ENCODE results near the gene DNAJB12.
A peak's percentile ranks its signal among the peaks of the same experiment; 100 is the strongest.

DNAJB12 gene

DNA sequence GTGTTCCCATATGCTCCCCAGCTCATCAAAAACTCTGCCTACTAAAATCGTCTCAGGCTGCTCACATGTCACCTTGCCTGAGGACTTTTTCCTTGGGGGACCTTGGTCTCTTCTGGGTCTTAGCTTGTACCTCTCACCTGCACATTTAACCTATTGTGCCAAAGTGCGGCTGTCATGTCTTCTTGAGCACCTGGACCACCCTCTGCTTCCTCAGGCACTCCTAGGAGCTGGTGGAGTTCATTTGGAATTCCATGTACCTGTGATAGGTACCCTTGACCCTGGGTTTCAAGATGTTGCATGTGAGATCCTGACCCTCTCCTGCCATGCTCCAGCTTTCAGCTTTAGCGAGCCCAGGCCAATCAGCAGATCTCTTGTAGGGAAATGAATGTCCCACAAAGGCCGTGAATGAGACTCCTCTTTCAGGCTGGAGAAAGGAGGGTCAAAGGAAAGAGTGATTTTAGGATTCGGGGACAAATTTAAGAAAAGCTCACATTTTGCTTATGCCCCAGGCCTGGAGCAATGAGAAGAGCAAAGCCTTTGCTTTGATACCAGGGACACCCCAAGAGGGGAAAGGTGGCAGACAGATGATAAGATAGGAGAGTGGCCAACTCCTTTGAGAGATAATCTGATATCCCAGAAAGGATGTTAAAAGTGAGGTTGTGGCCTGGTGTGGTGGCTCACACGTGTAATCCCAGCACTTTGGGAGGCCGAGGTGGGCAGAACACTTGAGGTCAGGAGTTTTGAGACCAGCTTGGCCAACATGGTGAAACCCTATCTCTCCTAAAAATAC, 10.6 kb upstream of the DNAJB12 start:
- H2BK120ac ChIP-seq (ENCODE audit: insufficient read depth, low read length, poor library complexity) = no peak overlapping the region
- no CpG with 5 or more reads among the region's 7 CpGs for WGBS (ENCODE audit: extremely low coverage, insufficient coverage, insufficient read length)
- no peak overlapping the region for H3K27ac ChIP-seq (ENCODE audit: low read depth, low read length)

GRCh38 chr10:72364239-72364777, 9.6 kb upstream of the DNAJB12 start:
- Histone ChIP-seq H3K4ac (ENCODE audit: low read depth, low read length) (no peak overlapping the region), H3K4me1 (ENCODE audit: control insufficient read depth in 1 of 2, insufficient read depth in 2 of 2, low read length in 2 of 2) (peaks cover 0 to 2% of the 10 kb centered on the region in 2 experiments), H3K27me3 (ENCODE audit: insufficient read depth, low read length) (no peaks in the 10 kb centered on the region), H2BK12ac (ENCODE audit: low read length) (no peak overlapping the region), H2BK120ac (ENCODE audit: insufficient read depth, low read length, poor library complexity) (no peak overlapping the region), H3K23ac (ENCODE audit: low read length) (no peak overlapping the region), H3K9me3 (ENCODE audit: insufficient read depth, low read depth, low read length) (no peaks in the 10 kb centered on the region), H3K4me3 (ENCODE audit: low read depth, low read length) (no peak overlapping the region), H2AK5ac (ENCODE audit: low read length) (no peak overlapping the region), H4K91ac (ENCODE audit: low read depth, low read length) (no peak overlapping the region), H4K8ac (ENCODE audit: low read depth, low read length) (peak overlapping the region; percentile 20), H2AFZ (ENCODE audit: insufficient read depth, low read length, poor library complexity) (no peak overlapping the region), H3K79me1 (ENCODE audit: low read length) (no peaks in the 10 kb centered on the region), H3K27ac (ENCODE audit: low read depth, low read length) (no peak overlapping the region), H3K9ac (ENCODE audit: low read length) (no peak overlapping the region), H3K14ac (ENCODE audit: low read length) (no peak overlapping the region), H3K4me2 (ENCODE audit: low read length) (no peak overlapping the region), H2BK5ac (ENCODE audit: low read depth, low read length, poor library complexity) (no peak overlapping the region), H3K36me3 (ENCODE audit: control insufficient read depth in 1 of 2, insufficient read depth in 2 of 2, low read length in 2 of 2) (peaks cover 2 to 8% of the 10 kb centered on the region in 2 experiments), H3K18ac (ENCODE audit: low read length) (no peak overlapping the region), H4K12ac (ENCODE audit: low read depth, low read length) (peak overlapping the region; percentile 5), H3K79me2 (ENCODE audit: control insufficient read depth, insufficient read depth, low read length, poor library complexity) (no peaks in the 10 kb centered on the region)
- DNase-seq = peak; percentile 83 to 92
- WGBS (ENCODE audit: extremely low coverage, insufficient coverage, insufficient read length) = no CpG with 5 or more reads among the region's 12 CpGs

More for the DNA sequence above, 10.6 kb upstream of the DNAJB12 start:
- H3K79me1 ChIP-seq (ENCODE audit: low read length) = no peaks in the 10 kb centered on the region
- H3K23ac ChIP-seq (ENCODE audit: low read length) = no peak overlapping the region
- peaks cover 2 to 8% of the 10 kb centered on the region in 2 experiments for H3K36me3 ChIP-seq (ENCODE audit: control insufficient read depth in 1 of 2, insufficient read depth in 2 of 2, low read length in 2 of 2)
- peaks cover 0 to 2% of the 10 kb centered on the region in 2 experiments for H3K4me1 ChIP-seq (ENCODE audit: control insufficient read depth in 1 of 2, insufficient read depth in 2 of 2, low read length in 2 of 2)
- no peak overlapping the region for H3K14ac ChIP-seq (ENCODE audit: low read length)
- H3K27me3 ChIP-seq (ENCODE audit: insufficient read depth, low read length) = no peaks in the 10 kb centered on the region
- H2AK5ac ChIP-seq (ENCODE audit: low read length) = no peak overlapping the region
- no peak overlapping the region for H3K4ac ChIP-seq (ENCODE audit: low read depth, low read length)
- no peak for DNase-seq
- H2BK12ac ChIP-seq (ENCODE audit: low read length) = no peak overlapping the region
- no peak overlapping the region for H3K9ac ChIP-seq (ENCODE audit: low read length)
- H3K79me2 ChIP-seq (ENCODE audit: control insufficient read depth, insufficient read depth, low read length, poor library complexity) = no peaks in the 10 kb centered on the region
- H3K18ac ChIP-seq (ENCODE audit: low read length) = no peak overlapping the region
- no peak overlapping the region for H4K8ac ChIP-seq (ENCODE audit: low read depth, low read length)
- no peak overlapping the region for H3K4me2 ChIP-seq (ENCODE audit: low read length)
- no peak overlapping the region for H4K91ac ChIP-seq (ENCODE audit: low read depth, low read length)
- no peak overlapping the region for H2BK5ac ChIP-seq (ENCODE audit: low read depth, low read length, poor library complexity)
- no peak overlapping the region for H4K12ac ChIP-seq (ENCODE audit: low read depth, low read length)
- H2AFZ ChIP-seq (ENCODE audit: insufficient read depth, low read length, poor library complexity) = no peak overlapping the region
- no peak overlapping the region for H3K4me3 ChIP-seq (ENCODE audit: low read depth, low read length)
- no peaks in the 10 kb centered on the region for H3K9me3 ChIP-seq (ENCODE audit: insufficient read depth, low read depth, low read length)

DNA sequence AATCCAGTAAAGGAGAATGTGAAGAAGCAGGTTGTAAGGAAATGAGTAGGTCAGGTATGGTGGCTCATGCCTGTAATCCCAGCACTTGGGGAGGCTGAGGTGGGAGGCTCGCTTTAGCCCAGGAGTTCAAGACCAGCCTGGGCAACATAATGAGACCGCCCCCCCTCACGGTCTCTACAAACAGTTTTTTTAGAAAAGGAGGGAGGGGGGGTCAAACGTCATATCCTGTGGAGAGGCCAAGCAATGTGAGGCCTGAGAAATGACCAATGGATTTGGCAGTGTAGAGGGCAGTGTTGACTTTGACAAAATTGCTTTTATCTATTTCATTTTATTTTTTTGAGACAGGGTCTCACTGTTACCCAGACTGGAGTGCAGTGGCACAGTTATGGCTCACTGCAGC, 2.3 kb upstream of the DNAJB12 start:
- peaks cover 0 to 6% of the 10 kb centered on the region in 2 experiments for H3K4me1 ChIP-seq (ENCODE audit: control insufficient read depth in 1 of 2, insufficient read depth in 2 of 2, low read length in 2 of 2)
- WGBS (ENCODE audit: extremely low coverage, insufficient coverage, insufficient read length) = no CpG with 5 or more reads among the region's 4 CpGs
- H3K23ac ChIP-seq (ENCODE audit: low read length) = no peak overlapping the region
- peaks cover 7% of the 10 kb centered on the region for H3K79me1 ChIP-seq (ENCODE audit: low read length)
- no peak overlapping the region for H4K12ac ChIP-seq (ENCODE audit: low read depth, low read length)
- peaks cover 4% of the 10 kb centered on the region for H3K79me2 ChIP-seq (ENCODE audit: control insufficient read depth, insufficient read depth, low read length, poor library complexity)
- no peak overlapping the region for H3K14ac ChIP-seq (ENCODE audit: low read length)
- peaks cover 3 to 4% of the 10 kb centered on the region in 2 experiments for H3K36me3 ChIP-seq (ENCODE audit: control insufficient read depth in 1 of 2, insufficient read depth in 2 of 2, low read length in 2 of 2)
- no peak overlapping the region for H2AFZ ChIP-seq (ENCODE audit: insufficient read depth, low read length, poor library complexity)
- no peak overlapping the region for H4K8ac ChIP-seq (ENCODE audit: low read depth, low read length)
- no peak overlapping the region for H3K4me3 ChIP-seq (ENCODE audit: low read depth, low read length)
- no peak overlapping the region for H3K9ac ChIP-seq (ENCODE audit: low read length)
- no peak overlapping the region for H3K18ac ChIP-seq (ENCODE audit: low read length)
- H4K91ac ChIP-seq (ENCODE audit: low read depth, low read length) = no peak overlapping the region
- no peaks in the 10 kb centered on the region for H3K27me3 ChIP-seq (ENCODE audit: insufficient read depth, low read length)
- H3K9me3 ChIP-seq (ENCODE audit: insufficient read depth, low read depth, low read length) = no peaks in the 10 kb centered on the region
- no peak overlapping the region for H2BK120ac ChIP-seq (ENCODE audit: insufficient read depth, low read length, poor library complexity)
- no peak overlapping the region for H2BK12ac ChIP-seq (ENCODE audit: low read length)
- DNase-seq = no peak
- no peak overlapping the region for H3K27ac ChIP-seq (ENCODE audit: low read depth, low read length)
- H2BK5ac ChIP-seq (ENCODE audit: low read depth, low read length, poor library complexity) = no peak overlapping the region
- no peak overlapping the region for H3K4me2 ChIP-seq (ENCODE audit: low read length)
- no peak overlapping the region for H2AK5ac ChIP-seq (ENCODE audit: low read length)
- H3K4ac ChIP-seq (ENCODE audit: low read depth, low read length) = no peak overlapping the region

GRCh38 chr10:72356115-72356514, 1.4 kb upstream of the DNAJB12 start:
- H3K36me3 ChIP-seq (ENCODE audit: control insufficient read depth in 1 of 2, insufficient read depth in 2 of 2, low read length in 2 of 2) = peaks cover 4 to 8% of the 10 kb centered on the region in 2 experiments
- H3K4me2 ChIP-seq (ENCODE audit: low read length) = no peak overlapping the region
- no peak overlapping the region for H4K8ac ChIP-seq (ENCODE audit: low read depth, low read length)
- no peak overlapping the region for H3K14ac ChIP-seq (ENCODE audit: low read length)
- H4K91ac ChIP-seq (ENCODE audit: low read depth, low read length) = no peak overlapping the region
- no peak overlapping the region for H2AFZ ChIP-seq (ENCODE audit: insufficient read depth, low read length, poor library complexity)
- H3K4ac ChIP-seq (ENCODE audit: low read depth, low read length) = no peak overlapping the region
- H3K9me3 ChIP-seq (ENCODE audit: insufficient read depth, low read depth, low read length) = no peaks in the 10 kb centered on the region
- no peak overlapping the region for H3K23ac ChIP-seq (ENCODE audit: low read length)
- peaks cover 4% of the 10 kb centered on the region for H3K79me2 ChIP-seq (ENCODE audit: control insufficient read depth, insufficient read depth, low read length, poor library complexity)
- no peaks in the 10 kb centered on the region for H3K27me3 ChIP-seq (ENCODE audit: insufficient read depth, low read length)
- H3K4me3 ChIP-seq (ENCODE audit: low read depth, low read length) = no peak overlapping the region
- no peak overlapping the region for H3K18ac ChIP-seq (ENCODE audit: low read length)
- peaks cover 7% of the 10 kb centered on the region for H3K79me1 ChIP-seq (ENCODE audit: low read length)
- peaks cover 0 to 6% of the 10 kb centered on the region in 2 experiments for H3K4me1 ChIP-seq (ENCODE audit: control insufficient read depth in 1 of 2, insufficient read depth in 2 of 2, low read length in 2 of 2)
- no peak for DNase-seq
- no peak overlapping the region for H4K12ac ChIP-seq (ENCODE audit: low read depth, low read length)
- WGBS (ENCODE audit: extremely low coverage, insufficient coverage, insufficient read length) = 100% methylated on average over 2 of the region's 6 CpGs
- no peak overlapping the region for H3K9ac ChIP-seq (ENCODE audit: low read length)
- no peak overlapping the region for H2BK120ac ChIP-seq (ENCODE audit: insufficient read depth, low read length, poor library complexity)
- no peak overlapping the region for H3K27ac ChIP-seq (ENCODE audit: low read depth, low read length)
- H2BK12ac ChIP-seq (ENCODE audit: low read length) = no peak overlapping the region
- H2AK5ac ChIP-seq (ENCODE audit: low read length) = no peak overlapping the region
- H2BK5ac ChIP-seq (ENCODE audit: low read depth, low read length, poor library complexity) = no peak overlapping the region

Data from trophoblast cell (in vitro differentiated cells and primary cell).